A673 (cell line): ENCODE results near the gene SDK1. TPM values are rescaled to one million over a fixed set of nuclear protein-coding genes. Genes with fewer than 3 reads are reported as not detected.

Source experiments
- BruUV-seq: library from RNA; stranded (reverse); fragments of 400-500 nt; replicated peaks from 2 replicates; lab custom pipeline; 2021; lab: Mats Ljungman, UMichigan
- CTCF ChIA-PET: fragments of 300-600 bp; sonication (Branson Sonifier 250); formaldehyde crosslinking; loops from one replicate; lab custom pipeline; 2022; ENCODE audit warnings: antibody characterized with exemption; lab: Charles Lee
- POLR2A ChIA-PET: fragments of 300-600 bp; sonication (Branson Sonifier 250); formaldehyde crosslinking; loops from one replicate; lab custom pipeline; 2022; ENCODE audit warnings: antibody characterized with exemption; ENCODE audit not compliant: low non-redundant PET; lab: Charles Lee
- DNase-seq: peaks from one replicate; pipeline ENCODE4 v3.0.0-alpha.2; 2015; ENCODE audit warnings: low spot score
- H3K27ac ChIP-seq: fragments of 200-600 bp; sonication (generic); 2 replicates; pipeline ENCODE4 v1.5.1; 2016; ENCODE audit warnings: mixed run types, low read depth, mild to moderate bottlenecking, mixed read lengths, antibody characterized with exemption, low read length; ENCODE audit not compliant: poor library complexity, severe bottlenecking
- H3K27me3 ChIP-seq: fragments of 200-600 bp; sonication (generic); replicated peaks from 2 replicates; pipeline ENCODE4 v1.6.1; 2017; ENCODE audit warnings: mixed run types, low read depth, mild to moderate bottlenecking, mixed read lengths, antibody characterized with exemption, low read length; ENCODE audit not compliant: insufficient read depth, poor library complexity
- H3K36me3 ChIP-seq: fragments of 200-600 bp; sonication (generic); 2 replicates; pipeline ENCODE4 v1.6.1; 2016; ENCODE audit warnings: mixed run types, mild to moderate bottlenecking, mixed read lengths, antibody characterized with exemption, low read length; ENCODE audit not compliant: insufficient read depth, poor library complexity, severe bottlenecking
- H3K4me1 ChIP-seq: fragments of 200-600 bp; sonication (generic); 2 replicates; pipeline ENCODE4 v1.6.1; 2017; ENCODE audit warnings: mixed run types, mild to moderate bottlenecking, mixed read lengths, antibody characterized with exemption, low read length; ENCODE audit not compliant: insufficient read depth, poor library complexity, severe bottlenecking
- H3K4me3 ChIP-seq: fragments of 200-600 bp; sonication (generic); 2 replicates; pipeline ENCODE4 v1.5.1; 2016; ENCODE audit warnings: low read depth, mixed run types, mild to moderate bottlenecking, mixed read lengths, low read length; ENCODE audit not compliant: poor library complexity, severe bottlenecking
- H3K9me3 ChIP-seq: fragments of 200-600 bp; sonication (generic); 2 replicates; pipeline ENCODE4 v1.6.1; 2016; ENCODE audit warnings: mixed run types, low read depth, mild to moderate bottlenecking, mixed read lengths, antibody characterized with exemption, low read length; ENCODE audit not compliant: poor library complexity, severe bottlenecking
- CTCF ChIP-seq: fragments of 300-800, 200-600 bp; sonication (generic); conservative IDR thresholded peaks from 2 replicates; pipeline ENCODE4 v1.5.1; 2017; ENCODE audit warnings: low read depth, mild to moderate bottlenecking, antibody characterized with exemption, low read length, moderate library complexity, mixed read lengths
- EZH2 ChIP-seq: fragments of 200-600 bp; sonication (generic); IDR thresholded peaks from 2 replicates; pipeline ENCODE4 v1.6.1; 2017; ENCODE audit warnings: borderline replicate concordance, low read depth, mild to moderate bottlenecking, mixed read lengths, antibody characterized with exemption, low read length; ENCODE audit not compliant: poor library complexity, severe bottlenecking
- intact Hi-C: fragments of 100-400 bp; cut with micrococcal nuclease; formaldehyde crosslinking; loops from one replicate; pipeline ENCODE4 v1.10.0; 2022; ENCODE audit not compliant: unreplicated experiment
- total RNA-seq: library from RNA; stranded (reverse); gene quantifications from 2 replicates; pipeline ENCODE4 v1.2.3, GENCODE V29; 2021

The SDK1 gene
- total RNA-seq, 1 experiment from 2014 or later: 14.7 TPM

- no peak for TF ChIP-seq CTCF
- TF ChIP-seq EZH2: no peak
- peaks cover 7% of the 10 kb centered on the region for H3K9me3 ChIP-seq
- ChIA-PET CTCF (no interaction called here), POLR2A (no interaction called here)
- DNase-seq: no peak
- no peaks in the 10 kb centered on the region for H3K36me3 ChIP-seq
- no peak overlapping the region for H3K27ac ChIP-seq
- intact Hi-C loops: no loop called here
- no peak overlapping the region for H3K4me3 ChIP-seq
- H3K27me3 ChIP-seq: no peaks in the 10 kb centered on the region
- H3K4me1 ChIP-seq: peaks cover 7% of the 10 kb centered on the region
- no TSS peak for BruUV-seq
Observed at GRCh38 chr7:3564231-3564630, 263.2 kb downstream of the SDK1 start.

- CTCF ChIA-PET: no interaction called here
- POLR2A ChIA-PET: no interaction called here
Observed at GRCh38 chr7:3568516-3568915, 267.5 kb downstream of the SDK1 start.

GRCh38 chr7:3569643-3570042, 268.6 kb downstream of the SDK1 start:
- intact Hi-C loops: no loop called here
- no peak for DNase-seq
- no peaks in the 10 kb centered on the region for H3K27me3 ChIP-seq
- no peaks in the 10 kb centered on the region for H3K36me3 ChIP-seq
- no peaks in the 10 kb centered on the region for H3K9me3 ChIP-seq
- TF ChIP-seq CTCF (no peak), EZH2 (no peak)
- H3K4me3 ChIP-seq: no peak overlapping the region
- no peak overlapping the region for H3K27ac ChIP-seq
- POLR2A ChIA-PET: no interaction called here
- BruUV-seq: no TSS peak
- CTCF ChIA-PET: no interaction called here
- no peaks in the 10 kb centered on the region for H3K4me1 ChIP-seq

More at GRCh38 chr7:3568516-3568915, 267.5 kb downstream of the SDK1 start:
- no peaks in the 10 kb centered on the region for H3K4me1 ChIP-seq
- H3K27me3 ChIP-seq: no peaks in the 10 kb centered on the region
- H3K27ac ChIP-seq: no peak overlapping the region
- H3K9me3 ChIP-seq: no peaks in the 10 kb centered on the region
- intact Hi-C loops: no loop called here
- TF ChIP-seq CTCF: no peak
- no peak for TF ChIP-seq EZH2
- no peaks in the 10 kb centered on the region for H3K36me3 ChIP-seq
- no peak overlapping the region for H3K4me3 ChIP-seq
- no peak for DNase-seq
- no TSS peak for BruUV-seq
